H1 (cell line): ENCODE measurements around the gene NOS1AP. TPM values are rescaled to one million over a fixed set of nuclear protein-coding genes. Genes with fewer than 3 reads are reported as not detected.

ENCODE experiments used
- CTCF ChIA-PET: fragments of 300-600 bp; sonication (Branson Sonifier 250); formaldehyde crosslinking; loops from one replicate; lab custom pipeline; 2021; ENCODE audit not compliant: partially characterized antibody; lab: Charles Lee
- POLR2A ChIA-PET: fragments of 300-600 bp; sonication (Branson Sonifier 250); formaldehyde crosslinking; loops from one replicate; lab custom pipeline; 2021; ENCODE audit warnings: inconsistent platforms; ENCODE audit not compliant: partially characterized antibody; lab: Charles Lee
- DNase-seq, 2 experiments: peaks; one replicate each; pipeline versions ENCODE4 v3.0.0 to v3.0.0-alpha.2; 2010 to 2022; ENCODE audit warnings: low spot score in 2 of 2, low read depth in 1 of 2, mixed read lengths in 1 of 2
- FAIRE-seq: peaks from 2 replicates; lab custom pipeline; 2011; peaks lifted over from hg19 to GRCh38; lab: Jason Lieb, UNC
- H2AFZ ChIP-seq: 2 replicates; pipeline ENCODE4 v1.8.1; 2012; ENCODE audit warnings: low read length, inconsistent platforms
- H2AK5ac ChIP-seq: 2 replicates; pipeline ENCODE4 v1.6.1; 2013; ENCODE audit warnings: low read depth, low read length
- H2BK120ac ChIP-seq: replicated peaks from 2 replicates; pipeline ENCODE3; 2013; ENCODE audit warnings: low read depth, low read length, inconsistent platforms
- H2BK12ac ChIP-seq: 2 replicates; pipeline ENCODE4 v1.6.1; 2013; ENCODE audit warnings: low read depth, low read length
- H2BK15ac ChIP-seq: 2 replicates; pipeline ENCODE4 v1.6.1; 2013; ENCODE audit warnings: low read length
- H2BK20ac ChIP-seq: 2 replicates; pipeline ENCODE4 v1.6.1; 2013; ENCODE audit warnings: low read length
- H2BK5ac ChIP-seq: 2 replicates; pipeline ENCODE4 v1.6.1; 2013; ENCODE audit warnings: low read depth, low read length
- H3K14ac ChIP-seq: 2 replicates; pipeline ENCODE4 v1.6.1; 2013; ENCODE audit warnings: inconsistent platforms; ENCODE audit not compliant: insufficient read length
- H3K18ac ChIP-seq: 2 replicates; pipeline ENCODE4 v1.6.1; 2013; ENCODE audit warnings: low read length; ENCODE audit errors: extremely low read depth
- H3K23ac ChIP-seq: 2 replicates; pipeline ENCODE4 v1.6.1; 2013; ENCODE audit warnings: inconsistent platforms; ENCODE audit not compliant: insufficient read length
- H3K23me2 ChIP-seq: 2 replicates; pipeline ENCODE4 v1.6.1; 2013; ENCODE audit warnings: low read depth, low read length
- H3K27ac ChIP-seq: 2 replicates; pipeline ENCODE4 v1.6.1; 2011; ENCODE audit warnings: low read depth, low read length, inconsistent platforms
- H3K27me3 ChIP-seq, 4 experiments: replicated peaks in 1 of 4; 1 replicate in 1 of 4; 2 replicates in 3 of 4; pipeline versions ENCODE4 v1.6.1 to v1.8.1; 2011 to 2013; ENCODE audit warnings: low read length in 3 of 4, mild to moderate bottlenecking in 3 of 4, inconsistent platforms in 2 of 4, mixed read lengths in 2 of 4, moderate library complexity in 1 of 4; ENCODE audit not compliant: control insufficient read depth in 3 of 4, insufficient read depth in 3 of 4; ENCODE audit errors: extremely low read depth in 1 of 4
- H3K36me3 ChIP-seq, 4 experiments: 2 replicates each; pipeline versions ENCODE4 v1.6.1 to v1.8.1; 2011 to 2013; ENCODE audit warnings: mild to moderate bottlenecking in 4 of 4, low read length in 3 of 4, moderate library complexity in 2 of 4, control low read depth in 1 of 4, inconsistent platforms in 1 of 4; ENCODE audit not compliant: insufficient read depth in 4 of 4, control insufficient read depth in 2 of 4
- H3K4ac ChIP-seq: replicated peaks from 2 replicates; pipeline ENCODE3; 2013; ENCODE audit warnings: low read length, low read depth, mixed read lengths, inconsistent platforms; ENCODE audit not compliant: insufficient read length
- H3K4me1 ChIP-seq, 4 experiments: replicated peaks in 1 of 4; 1 replicate in 1 of 4; 2 replicates in 3 of 4; pipeline versions ENCODE4 v1.6.1 to v1.8.1; 2011 to 2013; ENCODE audit warnings: low read length in 3 of 4, inconsistent platforms in 2 of 4, mixed read lengths in 1 of 4; ENCODE audit not compliant: insufficient read depth in 4 of 4, control insufficient read depth in 3 of 4
- H3K4me2 ChIP-seq, 2 experiments: 2 replicates each; pipeline versions ENCODE4 v1.6.1 to v1.8.1; 2011 to 2013; ENCODE audit warnings: low read depth in 2 of 2, low read length in 2 of 2, control low read depth in 1 of 2, inconsistent platforms in 1 of 2, mild to moderate bottlenecking in 1 of 2; ENCODE audit not compliant: insufficient read depth in 1 of 2
- H3K4me3 ChIP-seq, 4 experiments: fragments of 200-600, 300-600 bp in 1 of 4; sonication (generic), shearing (Covaris generic), sonication (Bioruptor Twin) in 1 of 4; 2 replicates each; pipeline versions ENCODE4 v1.5.1 to v1.8.1; 2011 to 2016; ENCODE audit warnings: low read length in 4 of 4, low read depth in 3 of 4, control low read depth in 2 of 4, inconsistent platforms in 2 of 4, mild to moderate bottlenecking in 2 of 4, mixed read lengths in 1 of 4, moderate library complexity in 1 of 4; ENCODE audit not compliant: insufficient read depth in 2 of 4; ENCODE audit errors: extremely low read depth in 1 of 4
- H3K56ac ChIP-seq: replicated peaks from 2 replicates; pipeline ENCODE3; 2013; ENCODE audit warnings: low read depth, mild to moderate bottlenecking, mixed read lengths, low read length, inconsistent platforms; ENCODE audit not compliant: insufficient read length
- H3K79me1 ChIP-seq: 2 replicates; pipeline ENCODE4 v1.6.1; 2013; ENCODE audit warnings: low read depth, low read length, control low read depth
- H3K79me2 ChIP-seq, 2 experiments: 2 replicates each; pipeline versions ENCODE4 v1.6.1 to v1.8.1; 2012 to 2013; ENCODE audit warnings: low read length in 2 of 2, mild to moderate bottlenecking in 2 of 2, inconsistent platforms in 1 of 2; ENCODE audit not compliant: insufficient read depth in 2 of 2, control insufficient read depth in 1 of 2
- H3K9ac ChIP-seq, 4 experiments: replicated peaks in 1 of 4; 1 replicate in 1 of 4; 2 replicates in 3 of 4; pipeline versions ENCODE4 v1.6.1 to v1.8.1; 2011 to 2013; ENCODE audit warnings: low read depth in 3 of 4, low read length in 3 of 4, control low read depth in 2 of 4, mild to moderate bottlenecking in 2 of 4, moderate library complexity in 2 of 4, inconsistent platforms in 1 of 4; ENCODE audit errors: extremely low read depth in 1 of 4
- H3K9me3 ChIP-seq, 2 experiments: 2 replicates each; pipeline versions ENCODE4 v1.6.1 to v1.8.1; 2012 to 2013; ENCODE audit warnings: mild to moderate bottlenecking in 2 of 2, moderate library complexity in 2 of 2, control low read depth in 1 of 2, inconsistent platforms in 1 of 2, low read depth in 1 of 2, low read length in 1 of 2, mixed read lengths in 1 of 2; ENCODE audit not compliant: insufficient read depth in 2 of 2
- H4K20me1 ChIP-seq, 2 experiments: replicated peaks in 1 of 2; 2 replicates each; pipeline versions ENCODE3 to v1.8.1; 2011 to 2013; ENCODE audit warnings: inconsistent platforms in 2 of 2, low read length in 2 of 2, mild to moderate bottlenecking in 1 of 2; ENCODE audit not compliant: insufficient read depth in 2 of 2, control insufficient read depth in 1 of 2
- H4K5ac ChIP-seq: 2 replicates; pipeline ENCODE4 v1.6.1; 2013; ENCODE audit warnings: low read length, low read depth, mixed read lengths, inconsistent platforms; ENCODE audit not compliant: insufficient read length
- H4K8ac ChIP-seq: 2 replicates; pipeline ENCODE4 v1.8.0; 2013; ENCODE audit warnings: mild to moderate bottlenecking, moderate library complexity, low read length, inconsistent platforms; ENCODE audit not compliant: insufficient read depth; ENCODE audit errors: extremely low read depth
- H4K91ac ChIP-seq: replicated peaks from 2 replicates; pipeline ENCODE3; 2013; ENCODE audit warnings: low read length, mixed read lengths, inconsistent platforms; ENCODE audit not compliant: insufficient read length
- BRCA1 ChIP-seq: IDR thresholded peaks from 2 replicates; pipeline ENCODE4 v1.6.1; 2012; ENCODE audit warnings: low read depth, low read length, improper control_type of control experiment
- CBX5 ChIP-seq: fragments of 300-800, 300-1000 bp; sonication (generic); IDR thresholded peaks from 2 replicates; pipeline ENCODE4 v1.7.1; 2016; ENCODE audit warnings: antibody characterized with exemption, low read length, low read depth
- CHD2 ChIP-seq: IDR thresholded peaks from 2 replicates; pipeline ENCODE4 v1.6.1; 2012; ENCODE audit warnings: low read length, improper control_type of control experiment
- CTBP2 ChIP-seq: IDR thresholded peaks from 2 replicates; pipeline ENCODE4 v1.7.0; 2011; ENCODE audit warnings: borderline replicate concordance, mild to moderate bottlenecking, moderate library complexity, mixed read lengths, low read length; ENCODE audit not compliant: insufficient read depth, insufficient read length
- JUN ChIP-seq: IDR thresholded peaks from 2 replicates; pipeline ENCODE4 v1.6.1; 2011; ENCODE audit warnings: low read depth, mild to moderate bottlenecking, improper control_type of control experiment, low read length
- MAFK ChIP-seq: IDR thresholded peaks from 2 replicates; pipeline ENCODE4 v1.6.1; 2012; ENCODE audit warnings: low read depth, mild to moderate bottlenecking, improper control_type of control experiment, low read length
- POLR2AphosphoS5 ChIP-seq: IDR thresholded peaks from 2 replicates; pipeline ENCODE4 v1.6.1; 2011; ENCODE audit warnings: low read depth, low read length
- TCF12 ChIP-seq: IDR thresholded peaks from 2 replicates; pipeline ENCODE4 v1.6.1; 2011; ENCODE audit warnings: low read depth, mild to moderate bottlenecking, low read length
- WGBS, 2 experiments: shearing (Covaris generic) in 1 of 2; methylation state at CpG; one replicate each; pipeline versions ENCODE4 v1.1.6 to v1.1.7; 2013 to 2015; ENCODE audit warnings: low lambda C conversion rate in 2 of 2, mixed read lengths in 2 of 2, inconsistent platforms in 1 of 2, low coverage in 1 of 2, missing lambda C conversion rate in 1 of 2; ENCODE audit not compliant: insufficient replicate concordance in 2 of 2, insufficient coverage in 1 of 2, insufficient read length in 1 of 2; ENCODE audit errors: extremely low coverage in 1 of 2, missing lambda C conversion rate in 1 of 2; 5-methylcytosine and 5-hydroxymethylcytosine counted together
- polyA plus RNA-seq, 7 experiments: library from polyadenylated mRNA; depleted of rRNA in 3 of 7; stranded (reverse) in 5 of 7; unstranded in 2 of 7; fragments of >200 nt in 5 of 7; fragments of 200-250 nt in 2 of 7; gene quantifications; 1 replicate in 5 of 7; 2 replicates in 1 of 7; 4 replicates in 1 of 7; pipeline versions ENCODE4 v1.2.1 to v1.2.3, GENCODE V29; 2011 to 2013; ENCODE audit warnings: missing spikeins in 2 of 7, mixed read lengths in 2 of 7
- total RNA-seq: library from RNA; stranded (reverse); fragmentation: NEBNext Ultra II Directional; extraction: Animal tissue kit (Norgen Biotek cat#: 25700); gene quantifications from 2 replicates; pipeline ENCODE4 v1.2.1, GENCODE V29; 2021

NOS1AP gene
- total and polyA plus RNA-seq, 2 of the 8 experiments (the other 6 are each of a cell fraction or from before 2014, with no cell fraction given): 2.4 to 12.1 TPM

- WGBS, 2 experiments: 89% methylated on average over 5 of the region's 5 CpGs; no CpG with 5 or more reads in 1 of the 2 experiments
- Histone ChIP-seq H2BK12ac (no peak overlapping the region), H3K9ac (no peak overlapping the region), H4K91ac (no peak overlapping the region), H3K18ac (no peak overlapping the region), H3K23me2 (no peaks in the 10 kb centered on the region), H4K20me1 (peaks cover 0 to 2% of the 10 kb centered on the region in 2 experiments), H3K4me2 (no peak overlapping the region), H3K56ac (no peak overlapping the region), H3K27me3 (no peaks in the 10 kb centered on the region), H3K9me3 (no peaks in the 10 kb centered on the region), H3K79me2 (no peaks in the 10 kb centered on the region), H3K14ac (no peak overlapping the region), H3K36me3 (0 out of 8 replicates have a peak, but pooled peaks cover 0 to 2% (median 0%) of the 10 kb centered on the region in 4 experiments), H4K5ac (no peak overlapping the region), H2BK20ac (no peak overlapping the region), H2AK5ac (no peak overlapping the region), H2AFZ (no peak overlapping the region), H2BK15ac (no peak overlapping the region), H3K4me3 (no peak overlapping the region), H4K8ac (no peak overlapping the region), H3K4ac (no peak overlapping the region), H3K4me1 (no peaks in the 10 kb centered on the region), H3K79me1 (no peaks in the 10 kb centered on the region), H3K27ac (no peak overlapping the region), H2BK5ac (no peak overlapping the region), H2BK120ac (no peak overlapping the region), H3K23ac (no peak overlapping the region)
- TF ChIP-seq CTBP2 (no peak), TCF12 (no peak), POLR2AphosphoS5 (no peak), CHD2 (no peak), JUN (no peak), CBX5 (no peak), MAFK (no peak), BRCA1 (no peak)
- DNase-seq (no peak), FAIRE-seq (no peak)
- POLR2A ChIA-PET: no interaction called here
- CTCF ChIA-PET: interaction anchor here (1.4 kb wide), 1 partner anchor 30 kb away, joined by 5 read pairs; no protein-coding TSS in a partner anchor
Observed at GRCh38 chr1:162361349-162361748, 291.9 kb downstream of the NOS1AP start.
